ENCODE data around the gene TES. TPM values are rescaled to one million over a fixed set of nuclear protein-coding genes. Genes with fewer than 3 reads are reported as not detected.

The TES gene
- total and polyA plus RNA-seq, 2 of the 8 experiments (the other 6 are each of a cell fraction or from before 2014, with no cell fraction given) = 18.2 to 36.3 TPM

GRCh38 chr7:116194115-116194514, 16.2 kb upstream of the TES start:
- Histone ChIP-seq H2AK5ac (ENCODE audit: low read depth, low read length) (no peak overlapping the region), H2BK120ac (replicated peaks; ENCODE audit: low read depth, low read length) (no peak overlapping the region), H2BK15ac (ENCODE audit: low read length) (no peak overlapping the region), H4K8ac (ENCODE audit: extremely low read depth, insufficient read depth, low read length) (no peak overlapping the region), H4K91ac (replicated peaks; ENCODE audit: insufficient read length, low read length) (no peak overlapping the region), H3K36me3 (ENCODE audit: control insufficient read depth in 2 of 4, insufficient read depth in 4 of 4, low read length in 3 of 4) (no peaks in the 10 kb centered on the region), H3K4me1 (replicated peaks in 1 of 4; ENCODE audit: control insufficient read depth in 3 of 4, insufficient read depth in 4 of 4, low read length in 3 of 4) (no peaks in the 10 kb centered on the region), H3K23ac (ENCODE audit: insufficient read length) (no peak overlapping the region), H3K4me2 (ENCODE audit: insufficient read depth in 1 of 2, low read depth in 2 of 2, low read length in 2 of 2) (no peak overlapping the region), H3K9ac (replicated peaks in 1 of 4; ENCODE audit: extremely low read depth in 1 of 4, low read depth in 3 of 4, low read length in 3 of 4) (no peak overlapping the region), H2BK12ac (ENCODE audit: low read depth, low read length) (no peak overlapping the region), H3K27me3 (replicated peaks in 1 of 4; ENCODE audit: control insufficient read depth in 3 of 4, extremely low read depth in 1 of 4, insufficient read depth in 3 of 4, low read length in 3 of 4) (no peaks in the 10 kb centered on the region), H3K79me2 (ENCODE audit: control insufficient read depth in 1 of 2, insufficient read depth in 2 of 2, low read length in 2 of 2) (no peaks in the 10 kb centered on the region), H2BK20ac (ENCODE audit: low read length) (no peak overlapping the region), H3K23me2 (ENCODE audit: low read depth, low read length) (no peaks in the 10 kb centered on the region), H3K4me3 (ENCODE audit: extremely low read depth in 1 of 4, insufficient read depth in 2 of 4, low read depth in 3 of 4, low read length in 4 of 4) (no peak overlapping the region), H4K5ac (ENCODE audit: insufficient read length, low read depth, low read length) (no peak overlapping the region), H3K4ac (replicated peaks; ENCODE audit: insufficient read length, low read depth, low read length) (no peak overlapping the region), H3K14ac (ENCODE audit: insufficient read length) (no peak overlapping the region), H2BK5ac (ENCODE audit: low read depth, low read length) (no peak overlapping the region), H3K27ac (ENCODE audit: low read depth, low read length) (no peak overlapping the region), H3K18ac (ENCODE audit: extremely low read depth, low read length) (no peak overlapping the region), H4K20me1 (replicated peaks in 1 of 2; ENCODE audit: control insufficient read depth in 1 of 2, insufficient read depth in 2 of 2, low read length in 2 of 2) (no peaks in the 10 kb centered on the region), H2AFZ (ENCODE audit: low read length) (no peak overlapping the region), H3K56ac (replicated peaks; ENCODE audit: insufficient read length, low read depth, low read length) (no peak overlapping the region), H3K79me1 (ENCODE audit: low read depth, low read length) (no peaks in the 10 kb centered on the region), H3K9me3 (ENCODE audit: insufficient read depth in 2 of 2, low read depth in 1 of 2, low read length in 1 of 2) (no peaks in the 10 kb centered on the region)
- WGBS, 2 experiments (ENCODE audit: extremely low coverage in 1 of 2, insufficient coverage in 1 of 2, insufficient read length in 1 of 2, insufficient replicate concordance in 2 of 2, low coverage in 1 of 2, low lambda C conversion rate in 2 of 2, missing lambda C conversion rate in 1 of 2) = 90% methylated on average over 2 of the region's 2 CpGs; no CpG with 5 or more reads in 1 of the 2 experiments
- ChIA-PET CTCF (ENCODE audit: partially characterized antibody) (interaction anchor here (1.4 kb wide), 1 partner anchor 17 kb away, joined by 4 read pairs; no protein-coding TSS in a partner anchor), POLR2A (ENCODE audit: partially characterized antibody) (no interaction called here)
- FAIRE-seq (no peak), DNase-seq (ENCODE audit: low read depth in 1 of 2, low spot score in 2 of 2) (no peak)
- TF ChIP-seq BRCA1 (IDR thresholded peaks at IDR 0.05; ENCODE audit: low read depth, low read length) (no peak), USF2 (IDR thresholded peaks at IDR 0.05; ENCODE audit: low read length) (no peak), CREB1 (IDR thresholded peaks at IDR 0.05) (no peak)
